Measurements from ENCODE around the gene STH. TPM values are rescaled to one million over a fixed set of nuclear protein-coding genes. Genes with fewer than 3 reads are reported as not detected.

The STH gene
- total RNA-seq, 1 donor from 2014 or later, result not detected

DNA sequence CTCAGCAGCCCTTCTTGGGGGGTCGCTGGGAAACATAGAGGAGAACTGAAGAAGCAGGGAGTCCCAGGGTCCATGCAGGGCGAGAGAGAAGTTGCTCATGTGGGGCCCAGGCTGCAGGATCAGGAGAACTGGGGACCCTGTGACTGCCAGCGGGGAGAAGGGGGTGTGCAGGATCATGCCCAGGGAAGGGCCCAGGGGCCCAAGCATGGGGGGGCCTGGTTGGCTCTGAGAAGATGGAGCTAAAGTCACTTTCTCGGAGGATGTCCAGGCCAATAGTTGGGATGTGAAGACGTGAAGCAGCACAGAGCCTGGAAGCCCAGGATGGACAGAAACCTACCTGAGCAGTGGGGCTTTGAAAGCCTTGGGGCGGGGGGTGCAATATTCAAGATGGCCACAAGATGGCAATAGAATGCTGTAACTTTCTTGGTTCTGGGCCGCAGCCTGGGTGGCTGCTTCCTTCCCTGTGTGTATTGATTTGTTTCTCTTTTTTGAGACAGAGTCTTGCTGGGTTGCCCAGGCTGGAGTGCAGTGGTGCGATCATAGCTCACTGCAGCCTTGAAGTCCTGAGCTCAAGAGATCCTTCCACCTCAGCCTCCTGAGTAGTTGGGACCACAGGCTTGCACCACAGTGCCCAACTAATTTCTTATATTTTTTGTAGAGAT is 3.4 kb downstream of the STH start:
- no peak overlapping the region for H2AFZ ChIP-seq (ENCODE audit: low read depth, low read length)
- no peak overlapping the region for H3K4me3 ChIP-seq (ENCODE audit: insufficient read depth, low read depth, low read length)
- DNase-seq (ENCODE audit: low read depth), result no peak
- H4K20me1 ChIP-seq (ENCODE audit: insufficient read depth, low read length), result no peaks in the 10 kb centered on the region
- H3K27ac Mint-ChIP-seq (ENCODE audit: unreplicated experiment), result peak overlapping the region; percentile 73
- H3K4me3 Mint-ChIP-seq (ENCODE audit: unreplicated experiment), result no peak overlapping the region
- no peak overlapping the region for H3K27ac ChIP-seq (ENCODE audit: low read depth, low read length)
- H3K36me3 Mint-ChIP-seq (ENCODE audit: low read depth, unreplicated experiment), result peaks cover 2% of the 10 kb centered on the region
- no peak overlapping the region for H3K4me2 ChIP-seq (ENCODE audit: low read length)
- H3K27me3 ChIP-seq (ENCODE audit: insufficient read depth, low read length), result no peaks in the 10 kb centered on the region
- H3K9ac ChIP-seq (ENCODE audit: low read length), result no peak overlapping the region
- peaks cover 6% of the 10 kb centered on the region for H3K27me3 Mint-ChIP-seq (ENCODE audit: low read depth, unreplicated experiment)
- H3K9me3 Mint-ChIP-seq (ENCODE audit: unreplicated experiment), result no peaks in the 10 kb centered on the region
- no peaks in the 10 kb centered on the region for H3K36me3 ChIP-seq (ENCODE audit: insufficient read depth, low read length)
- peaks cover 5% of the 10 kb centered on the region for H3K4me1 ChIP-seq (ENCODE audit: insufficient read depth, low read length)
- no peaks in the 10 kb centered on the region for H3K9me3 ChIP-seq (ENCODE audit: insufficient read depth, low read depth, low read length)
- peak; percentile 52 for FAIRE-seq
- peaks cover 14% of the 10 kb centered on the region for H3K4me1 Mint-ChIP-seq (ENCODE audit: low read depth, unreplicated experiment)
- TF ChIP-seq, protein P1, sequence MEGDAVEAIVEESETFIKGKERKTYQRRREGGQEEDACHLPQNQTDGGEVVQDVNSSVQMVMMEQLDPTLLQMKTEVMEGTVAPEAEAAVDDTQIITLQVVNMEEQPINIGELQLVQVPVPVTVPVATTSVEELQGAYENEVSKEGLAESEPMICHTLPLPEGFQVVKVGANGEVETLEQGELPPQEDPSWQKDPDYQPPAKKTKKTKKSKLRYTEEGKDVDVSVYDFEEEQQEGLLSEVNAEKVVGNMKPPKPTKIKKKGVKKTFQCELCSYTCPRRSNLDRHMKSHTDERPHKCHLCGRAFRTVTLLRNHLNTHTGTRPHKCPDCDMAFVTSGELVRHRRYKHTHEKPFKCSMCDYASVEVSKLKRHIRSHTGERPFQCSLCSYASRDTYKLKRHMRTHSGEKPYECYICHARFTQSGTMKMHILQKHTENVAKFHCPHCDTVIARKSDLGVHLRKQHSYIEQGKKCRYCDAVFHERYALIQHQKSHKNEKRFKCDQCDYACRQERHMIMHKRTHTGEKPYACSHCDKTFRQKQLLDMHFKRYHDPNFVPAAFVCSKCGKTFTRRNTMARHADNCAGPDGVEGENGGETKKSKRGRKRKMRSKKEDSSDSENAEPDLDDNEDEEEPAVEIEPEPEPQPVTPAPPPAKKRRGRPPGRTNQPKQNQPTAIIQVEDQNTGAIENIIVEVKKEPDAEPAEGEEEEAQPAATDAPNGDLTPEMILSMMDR (IDR thresholded peaks at IDR 0.05; ENCODE audit: insufficient read depth, low read depth, low read length), result peak; percentile 84
- no peak for TF ChIP-seq EZH2 (IDR thresholded peaks at IDR 0.05; ENCODE audit: insufficient read depth, low read length)
- H3K79me2 ChIP-seq (ENCODE audit: insufficient read depth, low read length), result no peaks in the 10 kb centered on the region

DNA sequence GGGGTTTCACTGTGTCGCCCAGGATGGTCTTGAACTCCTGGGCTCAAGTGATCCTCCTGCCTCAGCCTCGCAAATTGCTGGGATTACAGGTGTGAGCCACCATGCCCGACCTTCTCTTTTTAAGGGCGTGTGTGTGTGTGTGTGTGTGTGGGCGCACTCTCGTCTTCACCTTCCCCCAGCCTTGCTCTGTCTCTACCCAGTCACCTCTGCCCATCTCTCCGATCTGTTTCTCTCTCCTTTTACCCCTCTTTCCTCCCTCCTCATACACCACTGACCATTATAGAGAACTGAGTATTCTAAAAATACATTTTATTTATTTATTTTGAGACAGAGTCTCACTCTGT is 3.9 kb downstream of the STH start:
- Histone ChIP-seq H3K4me2 (ENCODE audit: low read length) (no peak overlapping the region), H3K79me2 (ENCODE audit: insufficient read depth, low read length) (no peaks in the 10 kb centered on the region), H3K27ac (ENCODE audit: low read depth, low read length) (no peak overlapping the region), H3K4me3 (ENCODE audit: insufficient read depth, low read depth, low read length) (no peak overlapping the region), H3K9me3 (ENCODE audit: insufficient read depth, low read depth, low read length) (no peaks in the 10 kb centered on the region), H3K36me3 (ENCODE audit: insufficient read depth, low read length) (no peaks in the 10 kb centered on the region), H3K27me3 (ENCODE audit: insufficient read depth, low read length) (no peaks in the 10 kb centered on the region), H2AFZ (ENCODE audit: low read depth, low read length) (no peak overlapping the region), H3K4me1 (ENCODE audit: insufficient read depth, low read length) (peaks cover under 1% of the 10 kb centered on the region), H4K20me1 (ENCODE audit: insufficient read depth, low read length) (no peaks in the 10 kb centered on the region), H3K9ac (ENCODE audit: low read length) (no peak overlapping the region)
- FAIRE-seq, result no peak
- Mint-ChIP-seq H3K27ac (ENCODE audit: unreplicated experiment) (no peak overlapping the region), H3K4me1 (ENCODE audit: low read depth, unreplicated experiment) (peaks cover 12% of the 10 kb centered on the region), H3K27me3 (ENCODE audit: low read depth, unreplicated experiment) (peaks cover 6% of the 10 kb centered on the region), H3K4me3 (ENCODE audit: unreplicated experiment) (no peak overlapping the region), H3K36me3 (ENCODE audit: low read depth, unreplicated experiment) (peaks cover 2% of the 10 kb centered on the region), H3K9me3 (ENCODE audit: unreplicated experiment) (no peaks in the 10 kb centered on the region)
- no peak for DNase-seq (ENCODE audit: low read depth)
- no peak for TF ChIP-seq EZH2 (IDR thresholded peaks at IDR 0.05; ENCODE audit: insufficient read depth, low read length)
- TF ChIP-seq, protein P1 (IDR thresholded peaks at IDR 0.05; ENCODE audit: insufficient read depth, low read depth, low read length), result no peak
